Ascending aorta (tissue), 2 donors: ENCODE data around the gene RNASE8. TPM values are rescaled to one million over a fixed set of nuclear protein-coding genes. Genes with fewer than 3 reads are reported as not detected.

Experiments
- DNase-seq, 2 donors: peaks; one replicate each; pipeline ENCODE4 v3.0.0-alpha.2; 2019; ENCODE audit warnings: low spot score in 2 of 2
- H3K27ac ChIP-seq, 2 donors: fragments of 200-600 bp; sonication (generic); one replicate each; pipeline ENCODE4 v1.5.1; 2016 to 2017; ENCODE audit warnings: mild to moderate bottlenecking in 1 of 2
- H3K27me3 ChIP-seq: fragments of 200-600 bp; sonication (generic); one replicate; pipeline ENCODE4 v1.5.1; 2017
- H3K36me3 ChIP-seq, 2 donors: fragments of 200-600 bp; sonication (generic); one replicate each; pipeline ENCODE4 v1.5.1; 2016
- H3K4me1 ChIP-seq, 2 donors: fragments of 200-600 bp; sonication (generic); one replicate each; pipeline ENCODE4 v1.5.1; 2016 to 2017; ENCODE audit warnings: mild to moderate bottlenecking in 1 of 2
- H3K4me3 ChIP-seq, 2 donors: fragments of 200-600 bp; sonication (generic); one replicate each; pipeline ENCODE4 v1.5.1; 2016 to 2017; ENCODE audit warnings: mild to moderate bottlenecking in 1 of 2
- H3K9me3 ChIP-seq, 2 donors: fragments of 200-600 bp; sonication (generic); one replicate each; pipeline ENCODE4 v1.5.1; 2016
- intact Hi-C: fragments of 100-400 bp; cut with DNase I; formaldehyde crosslinking; loops from one replicate; pipeline ENCODE4 v1.15.1; 2023
- total RNA-seq: library from RNA; depleted of rRNA; stranded (reverse); fragments of >200 nt; gene quantifications from one replicate; pipeline ENCODE4 v1.1.0, GENCODE V29; 2016
- TF ChIP-seq, protein P1 (sequence below), 3 experiments: fragments of 200-600 bp in 2 of 3; fragments of 450-650 bp in 1 of 3; sonication (generic) in 2 of 3; IDR thresholded peaks; one replicate each; pipeline ENCODE4 v1.5.1; 2016 to 2019; ENCODE audit warnings: antibody characterized with exemption in 3 of 3, mild to moderate bottlenecking in 1 of 3, moderate library complexity in 1 of 3

Gene RNASE8
- total RNA-seq, 1 donor from 2014 or later = not detected

DNA sequence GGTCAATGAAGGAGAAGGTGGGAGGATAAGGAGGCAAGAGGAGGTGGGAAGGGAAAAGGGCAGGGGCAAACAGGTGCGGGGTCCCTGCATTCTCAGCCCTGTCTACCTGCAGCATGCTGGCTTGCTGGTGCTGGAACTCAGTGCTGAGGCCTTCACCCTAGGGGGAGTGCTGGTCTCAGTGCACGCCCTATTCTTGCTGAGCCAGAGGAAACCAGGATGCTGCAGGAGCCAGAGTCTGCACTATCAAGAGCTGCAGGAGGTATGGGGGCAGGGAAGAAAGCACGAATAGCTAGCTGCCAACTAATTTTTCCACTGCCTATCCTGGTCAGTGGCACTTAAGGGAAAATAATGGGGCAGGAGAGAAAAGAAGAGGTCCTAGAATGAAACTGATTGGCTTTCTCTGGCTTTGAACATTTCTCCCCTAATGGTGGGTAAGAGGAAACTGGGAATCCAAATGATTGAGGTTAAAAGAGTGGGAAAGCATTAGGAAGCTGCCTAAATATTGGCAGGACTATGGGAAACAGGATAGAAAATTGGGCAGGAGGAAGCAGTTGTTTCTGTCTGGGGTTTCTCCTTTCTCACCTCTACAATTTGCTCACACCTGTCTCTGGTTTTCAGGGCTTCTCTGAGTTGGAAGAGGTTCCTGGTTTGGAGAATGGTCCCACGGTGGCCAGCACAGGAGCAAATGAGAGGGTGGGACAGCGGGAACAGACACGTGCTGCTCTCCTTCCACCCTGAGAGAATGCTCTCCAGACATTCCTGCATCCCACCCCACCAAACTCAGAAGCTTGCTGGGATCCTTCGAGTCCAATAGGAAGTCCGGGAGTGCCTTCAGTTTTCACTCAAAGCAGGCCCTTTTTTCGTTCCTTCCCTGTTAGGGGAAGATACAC, 45.1 kb downstream of the RNASE8 start:
- H3K27me3 ChIP-seq = no peaks in the 10 kb centered on the region
- peak overlapping the region; percentile 67 to 73 for H3K4me3 ChIP-seq
- TF ChIP-seq, protein P1, sequence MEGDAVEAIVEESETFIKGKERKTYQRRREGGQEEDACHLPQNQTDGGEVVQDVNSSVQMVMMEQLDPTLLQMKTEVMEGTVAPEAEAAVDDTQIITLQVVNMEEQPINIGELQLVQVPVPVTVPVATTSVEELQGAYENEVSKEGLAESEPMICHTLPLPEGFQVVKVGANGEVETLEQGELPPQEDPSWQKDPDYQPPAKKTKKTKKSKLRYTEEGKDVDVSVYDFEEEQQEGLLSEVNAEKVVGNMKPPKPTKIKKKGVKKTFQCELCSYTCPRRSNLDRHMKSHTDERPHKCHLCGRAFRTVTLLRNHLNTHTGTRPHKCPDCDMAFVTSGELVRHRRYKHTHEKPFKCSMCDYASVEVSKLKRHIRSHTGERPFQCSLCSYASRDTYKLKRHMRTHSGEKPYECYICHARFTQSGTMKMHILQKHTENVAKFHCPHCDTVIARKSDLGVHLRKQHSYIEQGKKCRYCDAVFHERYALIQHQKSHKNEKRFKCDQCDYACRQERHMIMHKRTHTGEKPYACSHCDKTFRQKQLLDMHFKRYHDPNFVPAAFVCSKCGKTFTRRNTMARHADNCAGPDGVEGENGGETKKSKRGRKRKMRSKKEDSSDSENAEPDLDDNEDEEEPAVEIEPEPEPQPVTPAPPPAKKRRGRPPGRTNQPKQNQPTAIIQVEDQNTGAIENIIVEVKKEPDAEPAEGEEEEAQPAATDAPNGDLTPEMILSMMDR (IDR thresholded peaks at IDR 0.05) = no peak
- peaks cover 3 to 22% of the 10 kb centered on the region in 2 donors for H3K4me1 ChIP-seq
- no peak for DNase-seq
- H3K9me3 ChIP-seq = no peaks in the 10 kb centered on the region
- intact Hi-C loops = loop anchor here (5.0 to 10.0 kb wide), 2 partner anchors 282 to 420 kb away; partner anchors contain the start of genes RNASE4 and SUPT16H
- peak overlapping the region; percentile 97 for H3K27ac ChIP-seq
- H3K36me3 ChIP-seq = no peaks in the 10 kb centered on the region

DNA sequence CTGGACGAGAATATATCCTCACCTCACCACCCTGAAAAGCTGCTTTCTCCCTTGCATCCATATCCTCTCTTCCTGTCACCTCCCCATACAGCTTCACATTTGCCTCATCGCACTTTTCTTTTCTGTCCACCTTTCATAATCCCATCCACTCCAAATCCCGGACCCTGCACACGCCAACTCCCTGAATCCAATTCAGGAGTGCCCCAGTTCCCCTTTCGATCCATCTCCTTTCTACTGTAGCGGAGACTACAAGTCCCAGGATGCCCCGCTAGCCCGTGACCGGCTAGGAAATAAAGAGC, 45.7 kb downstream of the RNASE8 start:
- TF ChIP-seq, protein P1 (IDR thresholded peaks at IDR 0.05) = peak in 1 of 3 experiments; percentile 86
- Histone ChIP-seq H3K4me3 (peak overlapping the region; percentile 67 to 73), H3K36me3 (no peaks in the 10 kb centered on the region), H3K27ac (peak overlapping the region; percentile 97), H3K27me3 (no peaks in the 10 kb centered on the region), H3K9me3 (no peaks in the 10 kb centered on the region), H3K4me1 (peaks cover 3 to 22% of the 10 kb centered on the region in 2 donors)
- intact Hi-C loops = loop anchor here (5.0 to 10.0 kb wide), 2 partner anchors 281 to 421 kb away; partner anchors contain the start of genes RNASE4 and SUPT16H
- DNase-seq = no peak

DNA sequence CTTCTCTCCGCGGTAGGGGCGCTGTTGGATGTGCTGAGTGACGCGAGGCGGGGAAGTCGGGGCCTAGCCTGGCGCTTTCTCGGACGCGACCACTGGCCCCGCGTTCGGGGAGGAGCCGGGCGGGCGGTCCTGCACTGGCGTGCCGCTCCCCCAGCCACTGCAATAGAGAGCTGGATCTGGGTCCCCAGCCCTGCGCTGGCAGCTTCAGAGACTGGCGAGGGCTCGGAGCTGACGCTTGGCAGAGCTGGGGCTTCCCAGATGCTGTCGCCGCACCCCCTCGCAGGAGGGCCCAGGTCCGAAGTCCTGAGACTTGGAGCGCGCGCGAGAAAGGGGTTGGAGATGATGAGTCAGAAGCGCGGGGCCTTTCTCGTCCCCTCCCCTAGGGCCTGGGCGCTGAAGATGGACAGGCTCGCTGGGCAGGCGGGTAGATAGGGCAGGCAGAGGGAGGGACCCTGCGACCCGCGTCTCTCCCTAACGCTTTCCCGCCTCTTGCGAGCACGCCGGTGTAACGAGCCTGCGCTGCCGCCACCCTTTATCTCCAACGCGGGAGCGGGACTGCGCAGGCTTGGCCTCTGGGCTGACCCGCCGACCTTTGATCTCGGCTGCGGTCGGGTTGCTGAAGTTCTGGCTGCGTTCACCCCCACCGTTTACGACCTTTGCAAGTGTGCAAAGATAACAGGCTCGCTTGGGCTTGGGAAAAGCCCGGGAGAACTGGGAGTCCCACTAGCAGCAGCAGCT, 46.3 kb downstream of the RNASE8 start:
- H3K9me3 ChIP-seq = no peaks in the 10 kb centered on the region
- TF ChIP-seq, protein P1 (IDR thresholded peaks at IDR 0.05) = peak in 2 of 3 experiments; percentile 81 to 88
- H3K4me3 ChIP-seq = peak overlapping the region; percentile 67 to 73
- no peaks in the 10 kb centered on the region for H3K36me3 ChIP-seq
- H3K27me3 ChIP-seq = no peaks in the 10 kb centered on the region
- intact Hi-C loops = loop anchor here (1.0 to 10.0 kb wide), 5 partner anchors 12 to 422 kb away; partner anchors contain the start of genes HNRNPC, RNASE4 and SUPT16H
- peak; percentile 87 to 98 for DNase-seq
- H3K27ac ChIP-seq = peak overlapping the region; percentile 97
- H3K4me1 ChIP-seq = peaks cover 3 to 22% of the 10 kb centered on the region in 2 donors

DNA sequence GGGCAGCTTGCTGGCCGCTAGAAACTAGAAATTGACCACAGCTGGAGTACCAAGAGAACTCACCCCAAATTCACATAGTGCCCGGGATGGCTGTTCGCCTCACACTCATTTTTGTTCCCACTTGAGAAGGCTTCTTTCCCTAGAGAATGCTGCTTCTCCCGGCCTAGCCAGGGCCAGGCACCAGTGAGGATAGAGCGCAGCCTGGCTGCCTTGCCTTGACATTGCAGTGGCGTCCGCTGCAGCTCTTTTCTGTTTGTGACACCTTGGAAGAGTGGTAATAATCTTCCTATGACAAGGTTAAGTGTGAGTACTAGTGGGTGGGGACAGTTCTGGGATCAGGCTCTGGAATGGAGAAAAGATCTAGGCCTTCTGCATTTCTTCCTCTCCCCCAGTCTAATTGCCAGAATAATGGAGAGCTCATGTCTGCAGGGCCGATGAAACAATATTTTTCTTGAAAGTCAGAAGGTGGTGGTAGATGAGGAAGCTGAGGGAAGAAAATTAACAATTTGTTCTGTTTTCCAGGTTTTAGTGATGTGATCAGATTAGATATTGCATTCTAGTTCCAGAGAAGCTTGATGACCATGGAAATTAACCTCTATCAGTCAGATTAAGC, 46.9 kb downstream of the RNASE8 start:
- Histone ChIP-seq H3K4me3 (peak overlapping the region; percentile 67 to 73), H3K36me3 (no peaks in the 10 kb centered on the region), H3K27ac (peak overlapping the region; percentile 97), H3K27me3 (no peaks in the 10 kb centered on the region), H3K4me1 (peaks cover under 1 to 17% of the 10 kb centered on the region in 2 donors), H3K9me3 (no peaks in the 10 kb centered on the region)
- TF ChIP-seq, protein P1 (IDR thresholded peaks at IDR 0.05) = peak; percentile 92 to 98 (median 97)
- intact Hi-C loops = loop anchor here (1.0 to 10.0 kb wide), 6 partner anchors 12 to 422 kb away; partner anchors contain the start of genes HNRNPC, RNASE4 and SUPT16H
- DNase-seq = peak in 1 of 2 donors; percentile 89

DNA sequence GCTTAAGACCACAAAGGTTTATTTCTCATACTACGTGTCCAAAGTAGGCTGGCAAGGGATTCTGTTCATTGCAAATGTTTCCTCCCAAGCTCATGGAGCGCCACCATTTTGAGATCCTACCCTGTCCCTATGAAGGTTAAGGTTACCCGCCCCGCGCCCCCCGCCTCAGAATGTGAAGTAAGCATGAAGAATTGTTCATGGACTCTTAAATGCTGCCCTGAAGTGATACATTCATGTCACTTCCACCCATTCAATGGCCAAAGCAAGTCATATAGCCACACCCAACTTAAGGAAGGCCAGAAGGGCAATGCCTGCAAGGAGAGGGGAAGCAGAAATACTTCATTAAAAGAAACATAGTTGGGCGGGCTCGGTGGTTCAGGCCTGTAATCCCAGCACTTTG, 47.5 kb downstream of the RNASE8 start:
- Histone ChIP-seq H3K9me3 (no peaks in the 10 kb centered on the region), H3K4me3 (no peak overlapping the region), H3K4me1 (peaks cover 0 to 15% of the 10 kb centered on the region in 2 donors), H3K27me3 (no peaks in the 10 kb centered on the region), H3K36me3 (no peaks in the 10 kb centered on the region), H3K27ac (peak overlapping the region; percentile 97)
- DNase-seq = no peak
- intact Hi-C loops = loop anchor here (2.0 to 10.0 kb wide), 3 partner anchors 164 to 280 kb away; partner anchors contain the start of genes HNRNPC and SUPT16H
- TF ChIP-seq, protein P1 (IDR thresholded peaks at IDR 0.05) = no peak
